Measurements from ENCODE around the gene TP53I11. TPM values are rescaled to one million over a fixed set of nuclear protein-coding genes. Genes with fewer than 3 reads are reported as not detected.

TP53I11 gene
- total and polyA plus RNA-seq, 12 donors: 22.8 to 89.4 (median 32.7) TPM

DNA sequence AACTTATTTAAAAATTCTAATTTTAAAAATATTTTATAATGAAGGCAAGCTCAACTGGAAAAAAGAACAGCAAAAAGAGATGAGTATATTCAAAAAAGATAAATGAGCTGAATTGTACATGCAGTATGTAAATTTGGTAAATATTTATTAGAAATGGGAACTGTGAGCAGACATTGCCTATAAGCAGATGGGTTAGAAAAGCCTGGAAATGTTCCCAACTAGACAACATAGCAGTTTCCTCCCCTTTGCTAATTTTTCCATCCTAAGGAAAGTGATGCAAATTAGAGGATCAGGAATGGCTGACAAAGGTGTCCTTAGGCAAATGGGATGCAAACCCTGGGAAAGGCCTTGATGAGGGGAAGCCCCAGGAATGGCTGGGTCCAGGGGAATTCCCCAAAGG, 37.2 kb downstream of the TP53I11 start:
- Histone ChIP-seq H3K36me3 (peaks cover 0 to 56% (median 0%) of the 10 kb centered on the region in 9 donors), H3K27me3 (no peaks in the 10 kb centered on the region), H3K4me3 (no peak overlapping the region), H3K4me1 (peaks cover 10 to 81% (median 47%) of the 10 kb centered on the region in 9 donors), H3K9me3 (no peaks in the 10 kb centered on the region), H3K27ac (no peak overlapping the region)
- intact Hi-C loops (cut with DNase I): loop anchor here in 9 of 10 donors (2.0 to 10.0 kb wide), 7 partner anchors 186 to 359 kb away; partner anchors contain the start of genes TSPAN18 (in 7 of the 9) and CD82 (in 1 of the 9)
- DNase-seq (no peak), ATAC-seq (no peak)
- TF ChIP-seq, protein P1, sequence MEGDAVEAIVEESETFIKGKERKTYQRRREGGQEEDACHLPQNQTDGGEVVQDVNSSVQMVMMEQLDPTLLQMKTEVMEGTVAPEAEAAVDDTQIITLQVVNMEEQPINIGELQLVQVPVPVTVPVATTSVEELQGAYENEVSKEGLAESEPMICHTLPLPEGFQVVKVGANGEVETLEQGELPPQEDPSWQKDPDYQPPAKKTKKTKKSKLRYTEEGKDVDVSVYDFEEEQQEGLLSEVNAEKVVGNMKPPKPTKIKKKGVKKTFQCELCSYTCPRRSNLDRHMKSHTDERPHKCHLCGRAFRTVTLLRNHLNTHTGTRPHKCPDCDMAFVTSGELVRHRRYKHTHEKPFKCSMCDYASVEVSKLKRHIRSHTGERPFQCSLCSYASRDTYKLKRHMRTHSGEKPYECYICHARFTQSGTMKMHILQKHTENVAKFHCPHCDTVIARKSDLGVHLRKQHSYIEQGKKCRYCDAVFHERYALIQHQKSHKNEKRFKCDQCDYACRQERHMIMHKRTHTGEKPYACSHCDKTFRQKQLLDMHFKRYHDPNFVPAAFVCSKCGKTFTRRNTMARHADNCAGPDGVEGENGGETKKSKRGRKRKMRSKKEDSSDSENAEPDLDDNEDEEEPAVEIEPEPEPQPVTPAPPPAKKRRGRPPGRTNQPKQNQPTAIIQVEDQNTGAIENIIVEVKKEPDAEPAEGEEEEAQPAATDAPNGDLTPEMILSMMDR (IDR thresholded peaks at IDR 0.05): no peak

DNA sequence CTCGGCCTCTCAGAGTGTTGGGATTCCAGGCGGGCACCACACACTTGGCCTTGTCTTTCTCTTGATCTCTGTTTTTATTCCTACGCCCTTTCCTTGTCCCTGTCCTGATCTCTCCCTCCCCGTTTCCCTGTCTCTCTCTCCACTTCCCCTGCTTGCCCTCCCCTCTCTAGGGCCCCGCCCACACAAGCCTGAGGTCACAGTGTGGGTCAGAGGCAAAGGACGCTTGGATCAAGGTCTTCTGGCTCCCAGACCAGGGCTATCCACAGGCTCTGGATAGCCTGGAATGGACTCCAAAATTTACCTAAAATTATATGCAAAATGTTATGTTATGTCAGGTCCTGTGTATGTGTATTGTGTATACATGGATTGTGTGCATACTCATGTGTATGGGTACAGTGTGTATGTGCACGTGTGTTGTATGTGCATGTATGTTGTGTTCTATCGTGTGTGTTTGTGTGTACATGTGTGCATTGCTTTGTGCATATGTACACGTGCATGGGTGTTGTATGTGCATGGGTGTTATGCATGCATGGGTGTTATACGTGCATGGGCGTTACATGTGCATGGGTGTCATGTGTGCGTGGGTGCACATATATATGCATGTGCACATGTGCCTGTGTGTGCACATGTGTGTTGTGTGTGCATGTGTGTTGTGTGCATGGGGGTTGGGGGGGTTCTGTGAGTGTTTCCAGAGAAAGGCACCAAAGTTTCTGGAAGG, 38.3 kb downstream of the TP53I11 start:
- ATAC-seq (peak in 3 of 8 donors; percentile 18 to 34 (median 19)), DNase-seq (peak in 1 of 2 donors; percentile 48)
- TF ChIP-seq, protein P1 (IDR thresholded peaks at IDR 0.05): no peak
- peak overlapping the region in 6 of 10 donors; percentile 6 to 62 (median 35) for H3K27ac ChIP-seq
- peaks cover 0 to 58% (median 0%) of the 10 kb centered on the region in 9 donors for H3K36me3 ChIP-seq
- peak overlapping the region in 1 of 10 donors; percentile 2 for H3K4me3 ChIP-seq
- H3K27me3 ChIP-seq: no peaks in the 10 kb centered on the region
- 65 to 74% methylated on average over 12 of the region's 12 CpGs for WGBS, 2 donors
- H3K4me1 ChIP-seq: peaks cover 10 to 80% (median 47%) of the 10 kb centered on the region in 9 donors
- no peaks in the 10 kb centered on the region for H3K9me3 ChIP-seq
- intact Hi-C loops (cut with DNase I): loop anchor here in 9 of 10 donors (2.0 to 10.0 kb wide), 7 partner anchors 185 to 358 kb away; partner anchors contain the start of genes TSPAN18 (in 7 of the 9) and CD82 (in 1 of the 9)

DNA sequence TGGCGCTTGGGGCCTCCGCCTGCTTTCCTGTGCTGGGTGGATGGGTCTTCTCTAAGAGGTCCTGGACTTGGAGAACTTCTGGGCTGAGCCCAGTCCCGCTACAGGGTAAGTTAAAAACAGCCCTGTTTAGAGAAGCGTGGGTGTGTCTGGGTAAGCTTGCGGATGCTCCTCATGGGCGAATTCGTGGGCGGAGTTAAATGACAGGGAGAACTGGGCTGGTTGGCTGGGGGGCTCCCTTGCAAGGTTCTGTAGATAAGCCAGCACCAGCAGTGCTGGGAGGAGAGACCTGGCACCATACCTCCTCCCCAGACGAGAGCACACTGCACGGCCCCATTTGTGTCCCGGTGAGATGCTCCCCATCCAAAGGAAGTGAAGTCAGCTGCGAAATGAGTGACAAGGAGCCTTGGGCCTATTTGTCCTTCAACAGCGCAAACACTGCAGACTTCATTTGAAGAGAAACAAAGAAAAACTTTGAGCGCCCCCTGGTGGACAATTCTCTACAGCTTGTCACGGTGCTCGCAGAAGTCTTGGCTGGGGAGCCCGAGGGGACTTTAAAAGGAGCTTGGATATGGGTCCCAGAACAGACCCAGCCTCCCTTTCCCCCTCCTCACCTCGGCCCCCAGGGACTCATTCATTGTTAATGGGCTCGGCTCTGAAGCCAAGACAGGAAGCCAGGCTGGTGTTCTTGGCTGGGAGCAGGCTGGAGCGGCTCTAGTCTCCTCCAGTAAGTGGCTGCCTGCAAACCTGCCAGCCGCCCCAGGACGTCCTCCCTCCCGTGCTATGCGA, 39.5 kb downstream of the TP53I11 start:
- peak; percentile 67 to 95 for DNase-seq
- no peaks in the 10 kb centered on the region for H3K9me3 ChIP-seq
- peak; percentile 73 to 93 (median 82) for ATAC-seq
- WGBS, 2 donors: 23 to 27% methylated on average over 24 of the region's 24 CpGs
- H3K36me3 ChIP-seq: peaks cover 0 to 64% (median 0%) of the 10 kb centered on the region in 9 donors
- TF ChIP-seq, protein P1 (IDR thresholded peaks at IDR 0.05): peak; percentile 83 to 95 (median 91)
- peak overlapping the region in 8 of 10 donors; percentile 6 to 62 (median 30) for H3K27ac ChIP-seq
- intact Hi-C loops (cut with DNase I): loop anchor here (1.0 to 10.0 kb wide), 10 partner anchors 182 to 358 kb away; partner anchors contain the start of genes TSPAN18 (in 7 of the 10) and CD82 (in 1 of the 10)
- no peaks in the 10 kb centered on the region for H3K27me3 ChIP-seq
- peak overlapping the region in 3 of 10 donors; percentile 2 to 19 (median 10) for H3K4me3 ChIP-seq
- peaks cover 10 to 68% (median 37%) of the 10 kb centered on the region in 9 donors for H3K4me1 ChIP-seq

DNA sequence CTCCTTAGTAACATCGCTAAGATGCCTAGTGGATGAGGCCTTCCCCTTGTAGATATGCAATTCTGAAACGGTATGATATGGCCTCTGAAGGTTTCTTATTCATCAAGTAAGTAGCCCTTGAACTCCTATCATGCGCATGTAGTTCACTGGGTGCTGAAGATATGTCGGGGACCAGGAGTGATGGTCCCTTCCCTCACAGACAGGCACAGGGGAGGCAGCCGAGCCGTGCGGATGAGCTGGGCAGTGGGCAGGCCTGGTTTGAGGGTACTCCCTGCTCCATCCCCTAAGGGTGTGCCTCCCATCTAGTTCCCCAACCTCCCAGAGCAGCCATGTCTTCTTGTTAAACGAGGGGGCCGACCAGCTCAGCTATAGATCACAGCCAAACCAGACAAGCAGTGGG, 40.1 kb downstream of the TP53I11 start:
- Histone ChIP-seq H3K36me3 (peaks cover 0 to 60% (median 0%) of the 10 kb centered on the region in 9 donors), H3K4me3 (no peak overlapping the region), H3K27ac (peak overlapping the region in 6 of 10 donors; percentile 19 to 62 (median 34)), H3K9me3 (no peaks in the 10 kb centered on the region), H3K4me1 (peaks cover 10 to 67% (median 32%) of the 10 kb centered on the region in 9 donors), H3K27me3 (no peaks in the 10 kb centered on the region)
- intact Hi-C loops (cut with DNase I): loop anchor here in 9 of 10 donors (2.0 to 10.0 kb wide), 9 partner anchors 182 to 358 kb away; partner anchors contain the start of genes TSPAN18 (in 7 of the 9) and CD82 (in 1 of the 9)
- peak in 1 of 8 donors; percentile 10 for ATAC-seq
- TF ChIP-seq, protein P1 (IDR thresholded peaks at IDR 0.05): no peak
- no peak for DNase-seq
- 85 to 90% methylated on average over 9 of the region's 9 CpGs for WGBS, 2 donors
